Lung (tissue), 12 donors: ENCODE results near the gene NKAIN4. TPM values are rescaled to one million over a fixed set of nuclear protein-coding genes. Genes with fewer than 3 reads are reported as not detected.

Experiments used
- ATAC-seq: fragments of 200-7000 bp; cut with Tn5 transposase; one replicate; pipeline ENCODE4 v1.9.1; 2020; ENCODE audit warnings: moderate number of reproducible peaks; ENCODE audit not compliant: insufficient read depth, low FRiP score
- DNase-seq, 3 donors: peaks; one replicate each; pipeline ENCODE4 v3.0.0-alpha.2; 2013 to 2017
- H3K27ac ChIP-seq, 2 donors: one replicate each; pipeline ENCODE4 v1.5.1; 2013; ENCODE audit warnings: mild to moderate bottlenecking in 2 of 2, moderate library complexity in 2 of 2, control low read depth in 1 of 2, inconsistent platforms in 1 of 2, low read depth in 1 of 2, low read length in 1 of 2
- H3K27me3 ChIP-seq, 3 donors: one replicate each; pipeline ENCODE4 v1.5.1; 2013; ENCODE audit warnings: low read length in 2 of 3; ENCODE audit not compliant: control insufficient read depth in 3 of 3, insufficient read depth in 3 of 3
- H3K36me3 ChIP-seq, 4 donors: one replicate each; pipeline ENCODE4 v1.5.1; 2013; ENCODE audit warnings: low read length in 4 of 4, mild to moderate bottlenecking in 1 of 4, moderate library complexity in 1 of 4; ENCODE audit not compliant: control insufficient read depth in 4 of 4, insufficient read depth in 4 of 4
- H3K4me1 ChIP-seq, 5 donors: one replicate each; pipeline ENCODE4 v1.5.1; 2013; ENCODE audit warnings: low read length in 5 of 5, mild to moderate bottlenecking in 2 of 5, moderate library complexity in 1 of 5; ENCODE audit not compliant: control insufficient read depth in 5 of 5, insufficient read depth in 5 of 5
- H3K4me3 ChIP-seq: one replicate; pipeline ENCODE4 v1.5.1; 2013; ENCODE audit warnings: mild to moderate bottlenecking, control low read depth, moderate library complexity
- H3K9ac ChIP-seq, 2 donors: one replicate each; pipeline ENCODE4 v1.5.1; 2013; ENCODE audit warnings: low read length in 2 of 2, control low read depth in 1 of 2; ENCODE audit not compliant: insufficient read depth in 1 of 2
- H3K9me3 ChIP-seq, 4 donors: one replicate each; pipeline ENCODE4 v1.5.1; 2013; ENCODE audit warnings: low read length in 3 of 4, mild to moderate bottlenecking in 1 of 4, moderate library complexity in 1 of 4; ENCODE audit not compliant: control insufficient read depth in 4 of 4, insufficient read depth in 3 of 4
- CTCF ChIP-seq: IDR thresholded peaks from 2 replicates; pipeline ENCODE4 v1.5.1; 2012; ENCODE audit warnings: mild to moderate bottlenecking; ENCODE audit errors: control extremely low read depth, extremely low read depth
- WGBS, 2 donors: extraction: QIAGEN DNeasy Blood & Tissue Kit; methylation state at CpG; one replicate each; pipeline ENCODE4 v1.1.7; 2013; 5-methylcytosine and 5-hydroxymethylcytosine counted together
- polyA plus RNA-seq, 2 donors: library from polyadenylated mRNA; stranded (reverse); fragments of 200-250 nt; gene quantifications; one replicate each; pipeline ENCODE4 v1.2.1, GENCODE V29; 2013
- total RNA-seq, 2 donors: library from RNA; depleted of rRNA in 1 of 2; stranded (reverse); fragments of >200 nt in 1 of 2; gene quantifications; one replicate each; pipeline ENCODE4 v1.2.1, GENCODE V29; 2014 to 2021
- donor health status: control.
- donor health status: control.
- donor health status: Bipolar disorder and iron deficiency.
- donor health status: healthy.
- donor health status: DM: yes; HTN: yes; CAD: no.

NKAIN4 gene
- total and polyA plus RNA-seq, 4 donors, result 0.10 to 1.7 TPM; not detected in 2

- no peak for ATAC-seq
- 73 to 78% methylated on average over 14 of the region's 14 CpGs for WGBS, 2 donors
- no peak for TF ChIP-seq CTCF
- H3K36me3 ChIP-seq, result peaks cover 0 to 84% (median 16%) of the 10 kb centered on the region in 4 donors
- H3K4me1 ChIP-seq, result peaks cover 0 to 8% (median 0%) of the 10 kb centered on the region in 5 donors
- DNase-seq, result no peak
- no peaks in the 10 kb centered on the region for H3K9me3 ChIP-seq
- no peak overlapping the region for H3K4me3 ChIP-seq
- H3K27me3 ChIP-seq, result no peaks in the 10 kb centered on the region
- H3K27ac ChIP-seq, result no peak overlapping the region
- no peak overlapping the region for H3K9ac ChIP-seq
Observed at GRCh38 chr20:63284083-63284440, 29.8 kb upstream of the NKAIN4 start.

- no peak overlapping the region for H3K9ac ChIP-seq
- no peak overlapping the region for H3K27ac ChIP-seq
- H3K4me1 ChIP-seq, result peaks cover 0 to 8% (median 0%) of the 10 kb centered on the region in 5 donors
- ATAC-seq (no peak), DNase-seq (no peak)
- no peaks in the 10 kb centered on the region for H3K27me3 ChIP-seq
- H3K4me3 ChIP-seq, result no peak overlapping the region
- TF ChIP-seq CTCF, result no peak
- 93 to 95% methylated on average over 33 of the region's 33 CpGs for WGBS, 2 donors
- H3K9me3 ChIP-seq, result no peaks in the 10 kb centered on the region
- peaks cover 0 to 82% (median 12%) of the 10 kb centered on the region in 4 donors for H3K36me3 ChIP-seq
Observed at GRCh38 chr20:63283397-63284082, 29.3 kb upstream of the NKAIN4 start.

- H3K4me1 ChIP-seq, result peaks cover 0 to 8% (median 0%) of the 10 kb centered on the region in 5 donors
- ATAC-seq, result no peak
Observed at GRCh38 chr20:63282946-63283345, 28.7 kb upstream of the NKAIN4 start.

More at GRCh38 chr20:63282946-63283345, 28.7 kb upstream of the NKAIN4 start:
- Histone ChIP-seq H3K27me3 (no peaks in the 10 kb centered on the region), H3K9me3 (no peaks in the 10 kb centered on the region), H3K36me3 (peaks cover 0 to 83% (median 11%) of the 10 kb centered on the region in 4 donors), H3K27ac (no peak overlapping the region), H3K4me3 (no peak overlapping the region), H3K9ac (no peak overlapping the region)
- no peak for DNase-seq
- TF ChIP-seq CTCF, result no peak
- WGBS, 2 donors, result 93 to 94% methylated on average over 17 of the region's 17 CpGs
